H1 (cell line): Measurements from ENCODE around the gene ZNF423. TPM values are rescaled to one million over a fixed set of nuclear protein-coding genes. Genes with fewer than 3 reads are reported as not detected.

Experiments used
- BCL11A ChIP-seq, 2 experiments: IDR thresholded peaks; one replicate each; pipeline ENCODE4 v1.6.1; 2011; ENCODE audit warnings: low read depth in 2 of 2, low read length in 2 of 2, mild to moderate bottlenecking in 2 of 2
- CTBP2 ChIP-seq: IDR thresholded peaks from 2 replicates; pipeline ENCODE4 v1.7.0; 2011; ENCODE audit warnings: borderline replicate concordance, mild to moderate bottlenecking, moderate library complexity, mixed read lengths, low read length; ENCODE audit not compliant: insufficient read depth, insufficient read length
- JUN ChIP-seq: IDR thresholded peaks from 2 replicates; pipeline ENCODE4 v1.6.1; 2011; ENCODE audit warnings: low read depth, mild to moderate bottlenecking, improper control_type of control experiment, low read length
- SAP30 ChIP-seq: fragments of 300-600 bp; sonication (generic); IDR thresholded peaks from 2 replicates; pipeline ENCODE4 v1.7.1; 2012; ENCODE audit warnings: low read length, moderate library complexity, mild to moderate bottlenecking, inconsistent platforms; ENCODE audit not compliant: insufficient read depth, insufficient replicate concordance
- SIN3A ChIP-seq, 2 experiments: IDR thresholded peaks in 1 of 2; conservative IDR thresholded peaks in 1 of 2; 2 replicates each; pipeline ENCODE4 v1.6.1; 2011 to 2012; ENCODE audit warnings: low read length in 2 of 2, improper control_type of control experiment in 1 of 2, low read depth in 1 of 2, mild to moderate bottlenecking in 1 of 2
- SP4 ChIP-seq: IDR thresholded peaks from 2 replicates; pipeline ENCODE4 v1.6.1; 2012; ENCODE audit warnings: low read length, inconsistent platforms
- TAF7 ChIP-seq: optimal IDR thresholded peaks from 2 replicates; pipeline ENCODE3; 2011; ENCODE audit warnings: low read depth, mild to moderate bottlenecking, inconsistent platforms, low read length, moderate library complexity, borderline replicate concordance
- polyA plus RNA-seq, 7 experiments: library from polyadenylated mRNA; depleted of rRNA in 3 of 7; stranded (reverse) in 5 of 7; unstranded in 2 of 7; fragments of >200 nt in 5 of 7; fragments of 200-250 nt in 2 of 7; gene quantifications; 1 replicate in 5 of 7; 2 replicates in 1 of 7; 4 replicates in 1 of 7; pipeline versions ENCODE4 v1.2.1 to v1.2.3, GENCODE V29; 2011 to 2013; ENCODE audit warnings: missing spikeins in 2 of 7, mixed read lengths in 2 of 7
- total RNA-seq: library from RNA; stranded (reverse); fragmentation: NEBNext Ultra II Directional; extraction: Animal tissue kit (Norgen Biotek cat#: 25700); gene quantifications from 2 replicates; pipeline ENCODE4 v1.2.1, GENCODE V29; 2021

The ZNF423 gene
- total and polyA plus RNA-seq, 2 of the 8 experiments (the other 6 are each of a cell fraction or from before 2014, with no cell fraction given) = 38.2 to 52.3 TPM

DNA sequence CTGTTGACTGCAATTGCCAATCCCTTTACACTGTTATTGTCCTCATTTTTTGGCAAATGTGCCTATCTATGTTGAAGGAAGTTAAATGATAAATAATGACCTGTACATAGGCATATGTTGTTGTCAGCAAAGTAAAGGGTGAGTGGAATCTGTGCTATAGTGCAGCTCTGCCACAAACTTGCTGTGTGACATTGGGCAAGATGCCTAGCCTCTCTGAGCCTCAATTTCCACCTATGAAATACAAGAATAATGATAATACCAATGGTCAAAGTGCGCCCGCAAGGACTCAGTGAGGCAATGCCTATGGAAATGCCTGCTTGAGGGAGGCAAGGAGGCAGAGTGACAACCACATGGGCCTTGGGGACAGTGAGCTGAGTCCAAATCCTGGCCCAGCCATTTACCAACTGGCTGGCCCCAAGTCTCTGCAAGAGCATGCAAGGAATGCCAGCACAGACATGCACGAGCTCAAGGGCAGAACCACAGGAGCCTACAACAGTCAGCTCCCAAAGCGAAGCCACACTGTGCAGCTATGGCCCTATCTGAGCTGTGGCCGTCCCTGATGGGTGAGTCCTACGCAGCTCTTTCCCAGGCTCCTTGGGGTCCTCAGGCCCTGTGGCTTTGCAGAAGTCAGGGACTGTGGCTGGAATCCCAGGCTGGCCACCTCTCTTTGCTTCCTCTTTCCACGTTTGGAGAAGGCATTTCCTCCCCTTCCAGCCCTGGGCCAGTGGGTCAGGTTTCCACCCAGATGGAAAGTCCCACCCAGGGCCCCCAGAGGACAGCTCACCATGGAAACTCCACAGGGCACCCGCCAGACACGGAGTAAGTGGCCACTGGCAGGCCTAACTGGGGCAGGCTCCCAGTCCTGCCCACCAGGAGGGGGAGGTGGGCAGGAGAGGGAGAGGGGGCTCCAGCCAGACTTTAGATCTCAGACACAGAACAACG is 82.1 kb downstream of the ZNF423 start (continued):
- TF ChIP-seq SAP30 (no peak), TAF7 (no peak), BCL11A (IDR thresholded peaks at IDR 0.05; ENCODE audit: low read depth in 2 of 2, low read length in 2 of 2) (no peak), CTBP2 (no peak), SIN3A (conservative IDR thresholded peaks at IDR 0.05 in 1 of 2, IDR thresholded peaks at IDR 0.05 in 1 of 2; ENCODE audit: low read depth in 1 of 2, low read length in 2 of 2) (no peak), JUN (no peak), SP4 (no peak)
